Endothelial cell of umbilical vein (primary cell): Measurements from ENCODE around the gene KRT6A. TPM values are rescaled to one million over a fixed set of nuclear protein-coding genes. Genes with fewer than 3 reads are reported as not detected.

Experiments
- BruUV-seq: library from RNA; stranded (reverse); fragments of 400-500 nt; replicated peaks from 2 replicates; lab custom pipeline; 2021; lab: Mats Ljungman, UMichigan
- CTCF ChIA-PET: fragments of 300-600, 350-600 bp; sonication (Branson Sonifier 250); formaldehyde crosslinking; loops from one replicate; lab custom pipeline; 2021; ENCODE audit warnings: antibody characterized with exemption, inconsistent platforms; lab: Charles Lee
- POLR2A ChIA-PET: fragments of 300-600, 350-600 bp; sonication (Branson Sonifier 250); formaldehyde crosslinking; loops from one replicate; lab custom pipeline; 2021; ENCODE audit warnings: antibody characterized with exemption, inconsistent platforms; lab: Charles Lee
- DNase-seq: peaks from one replicate; pipeline ENCODE4 v3.0.0-alpha.2; 2011; ENCODE audit warnings: low read depth, low spot score
- FAIRE-seq: peaks from 2 replicates; lab custom pipeline; 2011; peaks lifted over from hg19 to GRCh38; lab: Jason Lieb, UNC
- H2AFZ ChIP-seq: 2 replicates; pipeline ENCODE4 v1.6.0; 2012; ENCODE audit warnings: low read depth, low read length, control low read depth, inconsistent platforms
- H3K27ac ChIP-seq: 2 replicates; pipeline ENCODE4 v1.5.1; 2011; ENCODE audit warnings: low read depth, mild to moderate bottlenecking, control low read depth, low read length, moderate library complexity; ENCODE audit not compliant: insufficient read depth
- H3K27me3 ChIP-seq, 2 experiments: 2 replicates each; pipeline versions ENCODE4 v1.6.0 to v1.6.1; 2011; ENCODE audit warnings: low read length in 2 of 2, mixed read lengths in 1 of 2; ENCODE audit not compliant: control insufficient read depth in 2 of 2, insufficient read depth in 2 of 2
- H3K36me3 ChIP-seq, 2 experiments: 2 replicates in 1 of 2; 3 replicates in 1 of 2; pipeline ENCODE4 v1.5.1; 2011; ENCODE audit warnings: low read length in 2 of 2, mild to moderate bottlenecking in 1 of 2, moderate library complexity in 1 of 2; ENCODE audit not compliant: control insufficient read depth in 2 of 2, insufficient read depth in 2 of 2; ENCODE audit errors: extremely low read depth in 1 of 2
- H3K4me1 ChIP-seq: 3 replicates; pipeline ENCODE4 v1.5.1; 2011; ENCODE audit warnings: mild to moderate bottlenecking, low read length; ENCODE audit not compliant: control insufficient read depth, insufficient read depth; ENCODE audit errors: extremely low read depth
- H3K4me2 ChIP-seq: 2 replicates; pipeline ENCODE4 v1.6.1; 2011; ENCODE audit warnings: low read length, control low read depth, mixed read lengths; ENCODE audit not compliant: insufficient read depth
- H3K4me3 ChIP-seq, 3 experiments: fragments of 200-600 bp in 1 of 3; sonication (generic), shearing (Covaris generic) in 1 of 3; replicated peaks in 1 of 3; 2 replicates each; pipeline ENCODE4 v1.5.1; 2011 to 2016; ENCODE audit warnings: control low read depth in 3 of 3, low read length in 3 of 3, mild to moderate bottlenecking in 2 of 3, inconsistent platforms in 1 of 3, low read depth in 1 of 3, moderate library complexity in 1 of 3; ENCODE audit not compliant: insufficient read depth in 1 of 3
- H3K79me2 ChIP-seq: 2 replicates; pipeline ENCODE4 v1.6.0; 2012; ENCODE audit warnings: low read length, inconsistent platforms; ENCODE audit not compliant: control insufficient read depth, insufficient read depth
- H3K9ac ChIP-seq: replicated peaks from 2 replicates; pipeline ENCODE3; 2011; ENCODE audit warnings: low read length, control low read depth; ENCODE audit not compliant: insufficient read depth; ENCODE audit errors: extremely low read depth
- H3K9me1 ChIP-seq: replicated peaks from 3 replicates; pipeline ENCODE4 v1.6.0; 2011; ENCODE audit warnings: mild to moderate bottlenecking, low read length; ENCODE audit not compliant: control insufficient read depth, insufficient read depth; ENCODE audit errors: extremely low read depth
- H3K9me3 ChIP-seq: replicated peaks from 2 replicates; pipeline ENCODE4 v1.5.1; 2012; ENCODE audit warnings: low read length, inconsistent platforms; ENCODE audit not compliant: control insufficient read depth, insufficient read depth
- H4K20me1 ChIP-seq: replicated peaks from 2 replicates; pipeline ENCODE3; 2011; ENCODE audit warnings: mild to moderate bottlenecking, low read length; ENCODE audit not compliant: control insufficient read depth, insufficient read depth; ENCODE audit errors: extremely low read depth
- EZH2 ChIP-seq: IDR thresholded peaks from 2 replicates; pipeline ENCODE4 v1.6.1; 2012; ENCODE audit warnings: borderline replicate concordance, low read depth, mild to moderate bottlenecking, moderate library complexity, low read length, inconsistent platforms; ENCODE audit not compliant: severe bottlenecking
- FOS ChIP-seq: IDR thresholded peaks from 2 replicates; pipeline ENCODE4 v1.6.1; 2011; ENCODE audit warnings: mild to moderate bottlenecking, low read length, moderate library complexity, borderline replicate concordance; ENCODE audit not compliant: insufficient read depth
- GATA2 ChIP-seq: IDR thresholded peaks from 2 replicates; pipeline ENCODE4 v1.7.0; 2011; ENCODE audit warnings: low read depth, mild to moderate bottlenecking, moderate library complexity, mixed read lengths, low read length; ENCODE audit not compliant: insufficient read length, insufficient read depth
- JUN ChIP-seq: IDR thresholded peaks from 2 replicates; pipeline ENCODE4 v1.6.1; 2011; ENCODE audit warnings: borderline replicate concordance, low read depth; ENCODE audit not compliant: insufficient read length, insufficient read depth
- MYC ChIP-seq: IDR thresholded peaks from one replicate; pipeline ENCODE4 v1.6.1; 2011; ENCODE audit warnings: mild to moderate bottlenecking, low read depth, low read length
- POLR2A ChIP-seq: IDR thresholded peaks from 2 replicates; pipeline ENCODE4 v1.6.1; 2012; ENCODE audit warnings: low read depth, mild to moderate bottlenecking, control low read depth, low read length
- POLR2AphosphoS5 ChIP-seq: IDR thresholded peaks from 2 replicates; pipeline ENCODE4 v1.6.1; 2012; ENCODE audit warnings: low read depth, mild to moderate bottlenecking, control low read depth, low read length, moderate library complexity; ENCODE audit not compliant: insufficient read depth
- dilution Hi-C: fragments of 300-500 bp; cut with MboI; formaldehyde crosslinking; loops from one replicate; pipeline ENCODE4 v1.15.0; 2019; ENCODE audit warnings: low sequenced_read_pairs; ENCODE audit not compliant: extremely low pct_ligation_motif_present
- intact Hi-C: fragments of 100-400 bp; cut with micrococcal nuclease; formaldehyde crosslinking; loops from one replicate; pipeline ENCODE4 v1.10.0; 2022
- polyA plus RNA-seq, 4 experiments: library from polyadenylated mRNA; depleted of rRNA in 3 of 4; stranded (reverse) in 3 of 4; unstranded in 1 of 4; fragments of >200 nt; gene quantifications; 2 replicates each; pipeline versions ENCODE4 v1.2.1 to v1.2.3, GENCODE V29; 2011 to 2012; ENCODE audit warnings: missing spikeins in 1 of 4
- total RNA-seq: library from RNA; stranded (reverse); gene quantifications from 2 replicates; pipeline ENCODE4 v1.2.3, GENCODE V29; 2021
- TF ChIP-seq, protein P1 (sequence below): IDR thresholded peaks from 2 replicates; pipeline ENCODE4 v1.6.1; 2011; ENCODE audit not compliant: insufficient read depth, insufficient read length
- TF ChIP-seq, protein P2 (sequence below), 2 donors: IDR thresholded peaks; 1 replicate in 1 of 2; 2 replicates in 1 of 2; pipeline ENCODE4 v1.5.1; 2011; ENCODE audit warnings: low read length in 2 of 2, mild to moderate bottlenecking in 2 of 2, moderate library complexity in 2 of 2, control low read depth in 1 of 2, inconsistent platforms in 1 of 2, low read depth in 1 of 2; ENCODE audit not compliant: insufficient read depth in 1 of 2; ENCODE audit errors: extremely low read depth in 1 of 2

The KRT6A gene
- total and polyA plus RNA-seq, 2 donors (not counting 3 experiments of a cell fraction or from before 2014, with no cell fraction given): 0.64 TPM; not detected in 1

DNA sequence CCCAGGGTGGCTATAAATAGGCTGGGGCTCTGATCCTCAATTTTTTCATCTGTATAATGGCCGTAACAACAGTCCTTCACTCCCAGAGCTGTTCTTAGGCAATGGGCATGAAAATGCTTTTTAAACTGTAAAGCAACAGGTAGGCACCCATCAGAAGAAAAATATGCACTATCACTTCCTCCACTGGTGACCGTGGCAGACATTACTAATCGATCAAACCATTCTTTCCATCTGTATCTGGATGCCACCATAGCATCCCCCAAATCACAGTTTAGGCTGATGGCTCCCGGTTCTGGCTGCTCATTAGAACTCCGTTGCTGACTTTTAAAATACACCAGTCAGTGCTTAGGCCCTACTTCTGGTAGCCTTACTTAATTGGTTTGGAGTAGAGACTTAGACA, 48.7 kb upstream of the KRT6A start:
- BruUV-seq: no TSS peak
- DNase-seq (no peak), FAIRE-seq (no peak)
- Histone ChIP-seq H3K9me3 (no peaks in the 10 kb centered on the region), H4K20me1 (no peaks in the 10 kb centered on the region), H3K4me3 (no peak overlapping the region), H3K4me2 (no peak overlapping the region), H3K36me3 (no peaks in the 10 kb centered on the region), H3K27me3 (no peaks in the 10 kb centered on the region), H3K9ac (no peak overlapping the region), H3K27ac (no peak overlapping the region), H2AFZ (no peak overlapping the region), H3K9me1 (no peaks in the 10 kb centered on the region), H3K79me2 (no peaks in the 10 kb centered on the region), H3K4me1 (no peaks in the 10 kb centered on the region)
- ChIA-PET CTCF (no interaction called here), POLR2A (no interaction called here)
- intact Hi-C loops (no loop called here), dilution Hi-C loops (no loop called here)
- no peak for TF ChIP-seq EZH2
- no peak for TF ChIP-seq POLR2AphosphoS5
- TF ChIP-seq, protein P1, sequence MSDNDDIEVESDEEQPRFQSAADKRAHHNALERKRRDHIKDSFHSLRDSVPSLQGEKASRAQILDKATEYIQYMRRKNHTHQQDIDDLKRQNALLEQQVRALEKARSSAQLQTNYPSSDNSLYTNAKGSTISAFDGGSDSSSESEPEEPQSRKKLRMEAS: no peak
- no peak for TF ChIP-seq MYC
- TF ChIP-seq POLR2A: no peak
- TF ChIP-seq, protein P2, sequence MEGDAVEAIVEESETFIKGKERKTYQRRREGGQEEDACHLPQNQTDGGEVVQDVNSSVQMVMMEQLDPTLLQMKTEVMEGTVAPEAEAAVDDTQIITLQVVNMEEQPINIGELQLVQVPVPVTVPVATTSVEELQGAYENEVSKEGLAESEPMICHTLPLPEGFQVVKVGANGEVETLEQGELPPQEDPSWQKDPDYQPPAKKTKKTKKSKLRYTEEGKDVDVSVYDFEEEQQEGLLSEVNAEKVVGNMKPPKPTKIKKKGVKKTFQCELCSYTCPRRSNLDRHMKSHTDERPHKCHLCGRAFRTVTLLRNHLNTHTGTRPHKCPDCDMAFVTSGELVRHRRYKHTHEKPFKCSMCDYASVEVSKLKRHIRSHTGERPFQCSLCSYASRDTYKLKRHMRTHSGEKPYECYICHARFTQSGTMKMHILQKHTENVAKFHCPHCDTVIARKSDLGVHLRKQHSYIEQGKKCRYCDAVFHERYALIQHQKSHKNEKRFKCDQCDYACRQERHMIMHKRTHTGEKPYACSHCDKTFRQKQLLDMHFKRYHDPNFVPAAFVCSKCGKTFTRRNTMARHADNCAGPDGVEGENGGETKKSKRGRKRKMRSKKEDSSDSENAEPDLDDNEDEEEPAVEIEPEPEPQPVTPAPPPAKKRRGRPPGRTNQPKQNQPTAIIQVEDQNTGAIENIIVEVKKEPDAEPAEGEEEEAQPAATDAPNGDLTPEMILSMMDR (IDR thresholded peaks at IDR 0.05; ENCODE audit: extremely low read depth in 1 of 2, insufficient read depth in 1 of 2, low read depth in 1 of 2, low read length in 2 of 2): no peak
- no peak for TF ChIP-seq GATA2
- no peak for TF ChIP-seq FOS
- no peak for TF ChIP-seq JUN
